IPS-18a (cell line): ENCODE results near the gene ZNF783.

Experiments
- H3K27ac ChIP-seq: one replicate; pipeline ENCODE4 v1.5.1; 2013; ENCODE audit warnings: low read length
- H3K27me3 ChIP-seq: one replicate; pipeline ENCODE4 v1.6.1; 2013; ENCODE audit warnings: mild to moderate bottlenecking, low read length; ENCODE audit not compliant: control insufficient read depth, insufficient read depth
- H3K36me3 ChIP-seq: one replicate; pipeline ENCODE4 v1.6.1; 2013; ENCODE audit warnings: low read depth, low read length; ENCODE audit not compliant: control insufficient read depth
- H3K4me1 ChIP-seq: one replicate; pipeline ENCODE4 v1.6.1; 2013; ENCODE audit warnings: low read depth, low read length; ENCODE audit not compliant: control insufficient read depth
- H3K4me3 ChIP-seq: one replicate; pipeline ENCODE4 v1.5.1; 2013; ENCODE audit warnings: low read length
- H3K9ac ChIP-seq: one replicate; pipeline ENCODE4 v1.6.1; 2013; ENCODE audit warnings: mild to moderate bottlenecking, low read length, moderate library complexity
- H3K9me3 ChIP-seq: one replicate; pipeline ENCODE4 v1.6.1; 2013; ENCODE audit warnings: low read depth, low read length; ENCODE audit not compliant: control insufficient read depth

Gene ZNF783

DNA sequence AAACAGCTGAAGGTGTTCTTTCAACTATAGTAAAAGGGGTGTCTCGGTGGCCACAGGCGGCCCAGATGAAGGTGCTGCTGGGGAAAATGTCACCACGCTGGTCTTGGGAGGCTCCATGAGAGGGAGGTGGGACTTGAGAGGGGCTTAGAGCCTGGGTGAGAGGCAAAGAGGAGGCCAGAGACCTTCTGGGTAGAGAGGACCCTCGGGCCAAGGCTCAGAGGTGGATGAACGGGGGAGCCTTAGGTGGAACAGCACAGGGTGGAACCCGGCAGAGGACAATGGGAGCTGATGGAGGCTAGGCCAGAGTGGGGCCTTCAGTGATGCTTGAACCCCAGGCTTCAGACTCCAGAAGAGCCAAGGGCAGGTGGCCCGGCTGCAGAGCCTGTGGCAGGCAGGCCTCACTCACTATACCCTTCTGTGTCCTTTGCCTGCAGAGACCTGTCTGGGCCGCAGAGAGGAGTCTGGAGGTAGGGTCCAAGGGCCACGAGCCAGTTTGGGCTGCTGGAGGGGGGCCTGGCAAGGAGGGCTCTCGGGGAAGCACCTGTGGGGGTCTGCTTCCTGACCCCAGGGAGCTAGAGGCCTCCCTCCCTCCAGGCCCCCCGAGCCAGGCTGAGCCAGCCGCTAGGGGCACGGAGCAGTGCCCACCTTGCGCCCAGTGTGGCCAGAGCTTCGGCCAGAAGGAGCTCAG is 32.1 kb downstream of the ZNF783 start:
- Histone ChIP-seq H3K27ac (no peak overlapping the region), H3K4me3 (no peak overlapping the region), H3K4me1 (no peaks in the 10 kb centered on the region), H3K27me3 (no peaks in the 10 kb centered on the region), H3K9me3 (no peaks in the 10 kb centered on the region), H3K9ac (no peak overlapping the region), H3K36me3 (no peaks in the 10 kb centered on the region)

DNA sequence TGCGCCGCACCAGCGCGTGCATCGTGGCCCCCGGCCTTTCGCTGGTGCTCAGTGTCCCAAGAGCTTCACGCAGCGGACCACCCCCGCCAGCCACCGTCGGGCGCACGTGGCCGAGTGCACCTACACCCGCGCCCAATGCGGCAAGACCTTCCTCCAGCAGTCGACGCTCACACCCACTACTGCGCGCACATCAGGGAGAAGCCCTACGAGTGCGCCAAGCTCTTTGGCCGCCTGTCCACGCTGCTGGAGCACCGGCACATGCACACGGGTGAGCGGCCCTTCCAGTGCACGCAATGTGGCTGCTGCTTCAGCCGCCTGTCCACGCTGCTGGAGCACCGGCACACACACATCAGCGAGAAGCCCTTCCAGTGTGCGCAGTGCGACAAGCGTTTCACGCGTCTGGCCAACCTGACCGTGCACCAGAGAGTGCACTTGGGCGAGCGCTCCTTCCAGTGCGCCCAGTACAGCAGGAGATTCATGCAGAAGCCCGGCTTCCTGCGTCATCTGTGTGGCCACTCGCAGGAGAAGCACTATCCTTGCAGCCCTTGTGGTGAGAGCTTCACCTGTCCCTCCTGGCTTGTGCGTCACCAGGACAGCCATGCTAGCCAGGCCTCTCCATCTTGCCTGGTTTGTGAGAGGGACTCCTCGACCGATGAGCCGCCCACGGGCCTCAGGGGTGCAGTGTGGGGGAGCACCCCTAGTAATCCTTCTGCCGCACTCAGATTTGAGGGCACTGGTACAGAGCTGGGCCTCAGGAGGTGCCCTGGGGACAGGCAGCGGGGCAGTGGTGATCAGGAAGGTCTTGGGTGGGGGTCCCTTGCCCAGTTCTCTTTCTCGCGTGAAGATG is 32.9 kb downstream of the ZNF783 start:
- Histone ChIP-seq H3K9me3 (no peaks in the 10 kb centered on the region), H3K36me3 (no peaks in the 10 kb centered on the region), H3K9ac (no peak overlapping the region), H3K27ac (no peak overlapping the region), H3K4me1 (no peaks in the 10 kb centered on the region), H3K4me3 (no peak overlapping the region), H3K27me3 (no peaks in the 10 kb centered on the region)

DNA sequence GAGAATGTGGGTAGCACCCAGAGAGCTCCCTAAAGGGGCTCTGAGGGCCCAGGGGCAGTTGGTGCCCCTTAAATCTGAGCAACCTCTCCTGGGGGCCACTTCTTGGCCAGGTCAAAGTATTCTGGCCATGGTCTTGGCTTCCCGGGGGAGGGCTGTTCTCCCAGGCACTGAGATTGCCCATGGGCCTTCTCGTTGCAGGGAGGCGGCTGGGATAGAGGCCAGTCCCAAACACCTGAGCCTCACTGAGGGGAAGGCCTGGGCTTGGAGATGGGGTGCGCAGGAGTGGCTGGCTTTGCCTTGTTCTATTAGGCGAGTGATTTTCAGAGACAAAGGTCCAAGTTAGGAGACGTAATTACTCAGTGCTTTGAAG is 33.5 kb downstream of the ZNF783 start:
- Histone ChIP-seq H3K9me3 (no peaks in the 10 kb centered on the region), H3K4me3 (no peak overlapping the region), H3K27me3 (no peaks in the 10 kb centered on the region), H3K36me3 (no peaks in the 10 kb centered on the region), H3K27ac (no peak overlapping the region), H3K9ac (no peak overlapping the region), H3K4me1 (no peaks in the 10 kb centered on the region)

DNA sequence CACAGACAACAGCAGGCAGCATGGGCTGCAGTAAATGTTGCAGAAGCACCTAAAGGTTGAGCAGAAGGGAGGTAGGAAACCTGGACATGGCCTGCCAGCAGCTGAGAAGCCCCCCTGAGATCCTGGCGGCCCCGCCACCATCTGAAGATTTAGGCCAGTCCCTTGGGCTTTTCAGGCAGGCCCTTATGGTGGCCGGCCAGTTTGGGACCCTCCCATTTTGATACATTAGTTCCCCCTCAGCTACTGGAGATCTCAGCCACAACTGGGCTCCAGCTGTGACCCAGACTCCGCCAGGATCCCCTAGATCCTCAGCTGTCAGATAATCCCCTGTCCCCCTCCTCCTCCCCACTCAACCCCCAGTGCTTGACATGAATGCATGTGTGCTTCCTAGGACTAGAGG is 34.4 kb downstream of the ZNF783 start:
- no peak overlapping the region for H3K9ac ChIP-seq
- no peaks in the 10 kb centered on the region for H3K4me1 ChIP-seq
- no peak overlapping the region for H3K27ac ChIP-seq
- H3K27me3 ChIP-seq, result no peaks in the 10 kb centered on the region
- H3K9me3 ChIP-seq, result no peaks in the 10 kb centered on the region
- H3K4me3 ChIP-seq, result no peak overlapping the region
- no peaks in the 10 kb centered on the region for H3K36me3 ChIP-seq

DNA sequence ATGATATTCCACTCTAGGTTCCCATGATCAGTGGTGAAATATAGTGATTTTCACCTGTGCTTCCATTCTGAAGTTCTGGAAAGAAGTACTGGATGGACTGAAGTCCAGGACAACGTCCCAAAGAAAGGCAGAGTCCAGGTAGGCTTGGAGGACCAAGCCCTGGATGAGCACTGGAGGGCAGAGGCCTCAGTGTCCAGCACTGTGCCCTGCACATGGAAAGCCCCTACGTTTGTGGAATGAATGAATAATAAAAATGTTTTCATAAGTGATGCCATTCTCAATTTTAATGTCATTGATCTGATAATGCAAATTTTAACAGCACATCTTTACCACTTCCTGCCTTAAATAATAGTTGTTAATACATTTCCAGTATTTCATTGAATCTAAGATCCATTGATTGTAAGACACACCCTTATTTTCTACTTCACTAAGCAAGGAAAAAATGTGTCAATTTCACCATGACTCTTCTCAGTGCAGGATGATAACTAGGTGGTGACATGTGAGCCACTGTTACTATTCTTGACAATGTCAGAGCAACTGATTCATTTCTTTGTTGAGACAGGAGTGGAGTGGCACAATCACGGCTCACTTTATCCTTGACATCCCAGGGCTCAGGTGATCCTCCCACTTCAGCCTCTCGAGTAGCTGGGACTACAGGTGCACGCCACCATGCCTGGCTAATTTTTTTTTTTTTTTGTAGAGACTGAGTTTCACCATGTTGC is 35.2 kb downstream of the ZNF783 start:
- Histone ChIP-seq H3K36me3 (no peaks in the 10 kb centered on the region), H3K4me1 (no peaks in the 10 kb centered on the region), H3K9me3 (no peaks in the 10 kb centered on the region), H3K9ac (no peak overlapping the region), H3K27ac (no peak overlapping the region), H3K27me3 (no peaks in the 10 kb centered on the region), H3K4me3 (no peak overlapping the region)

DNA sequence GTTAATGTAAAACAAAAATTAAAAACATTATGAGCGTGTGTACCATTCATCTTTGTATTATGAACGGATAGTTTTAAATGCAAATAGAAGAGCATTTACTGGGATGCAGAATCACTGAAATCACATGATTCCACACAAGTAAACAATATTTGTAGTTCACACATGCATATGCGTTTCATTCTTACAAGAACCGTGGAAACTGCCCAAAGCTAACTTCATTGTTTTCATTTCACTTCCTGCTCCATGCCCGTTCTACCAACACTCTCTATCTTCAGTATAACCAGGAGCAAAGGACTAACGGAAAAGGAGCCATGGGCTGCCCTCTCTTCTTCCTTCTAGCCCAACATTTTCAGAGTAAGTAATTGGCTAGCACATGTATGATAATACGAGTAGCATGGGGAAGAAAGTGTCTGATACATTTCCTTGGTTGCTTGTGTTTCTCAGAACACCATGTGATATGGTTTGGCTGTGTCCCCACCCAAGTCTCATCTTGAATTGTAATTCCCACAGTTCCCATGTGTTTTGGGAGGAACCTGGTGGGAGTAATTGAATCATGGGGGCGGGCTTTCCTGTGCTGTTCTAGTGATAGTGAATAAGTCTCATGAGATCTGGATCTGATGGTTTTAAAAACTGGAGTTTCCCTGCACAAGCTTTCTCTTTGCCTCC is 38.8 kb downstream of the ZNF783 start:
- no peaks in the 10 kb centered on the region for H3K4me1 ChIP-seq
- no peak overlapping the region for H3K9ac ChIP-seq
- H3K9me3 ChIP-seq, result no peaks in the 10 kb centered on the region
- H3K27ac ChIP-seq, result no peak overlapping the region
- no peaks in the 10 kb centered on the region for H3K27me3 ChIP-seq
- H3K36me3 ChIP-seq, result no peaks in the 10 kb centered on the region
- no peak overlapping the region for H3K4me3 ChIP-seq

DNA sequence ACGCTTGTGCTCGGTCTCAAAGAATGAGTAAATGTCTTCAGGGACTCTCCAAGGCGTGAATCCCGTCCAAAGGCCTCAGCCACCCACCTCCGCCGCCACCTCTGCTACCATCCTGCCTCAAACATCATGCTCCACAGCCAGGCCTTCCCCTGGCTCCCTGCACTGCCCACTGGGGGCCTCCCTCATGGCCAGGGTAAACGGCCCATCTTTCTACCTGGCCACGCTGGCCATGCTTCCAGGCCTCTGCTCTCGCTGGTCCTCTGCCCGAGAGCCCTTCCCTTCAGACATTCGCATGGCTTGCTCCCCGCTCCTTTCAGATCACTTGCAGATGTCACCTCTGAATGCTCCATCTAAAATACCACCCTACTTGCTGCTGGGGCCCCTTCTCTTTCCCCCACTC is 40.2 kb downstream of the ZNF783 start:
- Histone ChIP-seq H3K9ac (no peak overlapping the region), H3K27ac (no peak overlapping the region), H3K4me1 (no peaks in the 10 kb centered on the region), H3K9me3 (no peaks in the 10 kb centered on the region), H3K4me3 (no peak overlapping the region), H3K27me3 (no peaks in the 10 kb centered on the region), H3K36me3 (no peaks in the 10 kb centered on the region)

DNA sequence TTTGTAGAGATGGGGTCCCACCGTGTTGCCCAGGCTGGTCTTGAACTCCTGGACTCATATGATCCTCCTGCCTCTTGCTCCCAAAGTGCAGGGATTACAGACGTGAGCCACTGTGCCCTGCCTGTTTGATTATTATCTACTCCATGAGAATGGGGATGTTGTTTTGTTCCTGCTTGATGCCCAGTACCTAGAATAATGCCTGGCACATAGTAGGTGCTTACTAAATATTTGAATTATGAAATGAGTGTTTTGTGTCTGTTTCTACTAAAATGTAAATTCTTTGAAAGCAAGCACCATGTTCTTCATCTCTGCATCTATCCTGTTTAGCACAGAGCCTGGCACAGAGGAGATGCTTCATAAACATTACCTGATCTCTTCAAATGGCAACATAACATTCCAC is 40.9 kb downstream of the ZNF783 start:
- no peaks in the 10 kb centered on the region for H3K36me3 ChIP-seq
- no peaks in the 10 kb centered on the region for H3K27me3 ChIP-seq
- no peak overlapping the region for H3K4me3 ChIP-seq
- H3K27ac ChIP-seq, result no peak overlapping the region
- no peaks in the 10 kb centered on the region for H3K4me1 ChIP-seq
- H3K9ac ChIP-seq, result no peak overlapping the region
- no peaks in the 10 kb centered on the region for H3K9me3 ChIP-seq

DNA sequence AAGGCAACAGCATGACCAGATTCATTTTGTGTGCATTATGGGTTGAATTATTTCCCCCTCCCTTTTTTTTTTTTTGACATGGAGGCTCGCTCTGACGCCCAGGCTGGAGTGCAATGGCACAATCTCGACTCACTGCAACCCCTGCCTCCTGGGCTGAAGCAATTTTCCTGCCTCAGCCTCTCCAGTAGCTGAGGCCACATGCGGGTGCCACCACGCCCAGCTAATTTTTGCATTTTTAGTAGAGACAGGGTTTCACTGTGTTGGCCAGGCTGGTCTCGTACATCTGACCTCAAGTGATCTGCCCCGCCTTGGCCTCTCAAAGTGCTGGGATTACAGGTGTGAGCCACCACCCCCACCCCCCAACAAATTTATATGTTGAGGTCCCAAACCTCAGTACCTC is 42.0 kb downstream of the ZNF783 start:
- H3K4me3 ChIP-seq, result no peak overlapping the region
- H3K9me3 ChIP-seq, result no peaks in the 10 kb centered on the region
- no peaks in the 10 kb centered on the region for H3K4me1 ChIP-seq
- no peak overlapping the region for H3K9ac ChIP-seq
- no peak overlapping the region for H3K27ac ChIP-seq
- H3K36me3 ChIP-seq, result no peaks in the 10 kb centered on the region
- no peaks in the 10 kb centered on the region for H3K27me3 ChIP-seq

DNA sequence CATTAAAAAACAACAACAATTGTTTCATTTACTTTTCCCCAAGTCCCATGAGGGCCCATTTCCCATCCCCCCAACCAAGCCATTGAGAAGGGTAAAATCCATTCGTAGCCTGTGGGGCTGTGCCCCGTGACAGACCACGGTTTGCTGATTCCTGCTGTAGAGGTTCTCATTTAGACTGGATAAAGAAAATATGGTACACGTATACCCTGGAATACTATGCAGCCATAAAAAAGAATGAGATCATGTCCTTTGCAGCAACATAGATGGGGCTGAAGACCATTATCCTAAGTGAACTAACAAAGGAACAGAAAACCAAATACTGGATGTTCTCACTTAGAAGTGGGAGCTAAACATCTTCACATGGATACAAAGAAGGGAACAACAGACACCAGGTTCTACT is 44.9 kb downstream of the ZNF783 start:
- H3K36me3 ChIP-seq, result no peaks in the 10 kb centered on the region
- no peaks in the 10 kb centered on the region for H3K9me3 ChIP-seq
- H3K27me3 ChIP-seq, result no peaks in the 10 kb centered on the region
- H3K27ac ChIP-seq, result no peak overlapping the region
- no peaks in the 10 kb centered on the region for H3K4me1 ChIP-seq
- H3K4me3 ChIP-seq, result no peak overlapping the region
- H3K9ac ChIP-seq, result no peak overlapping the region

DNA sequence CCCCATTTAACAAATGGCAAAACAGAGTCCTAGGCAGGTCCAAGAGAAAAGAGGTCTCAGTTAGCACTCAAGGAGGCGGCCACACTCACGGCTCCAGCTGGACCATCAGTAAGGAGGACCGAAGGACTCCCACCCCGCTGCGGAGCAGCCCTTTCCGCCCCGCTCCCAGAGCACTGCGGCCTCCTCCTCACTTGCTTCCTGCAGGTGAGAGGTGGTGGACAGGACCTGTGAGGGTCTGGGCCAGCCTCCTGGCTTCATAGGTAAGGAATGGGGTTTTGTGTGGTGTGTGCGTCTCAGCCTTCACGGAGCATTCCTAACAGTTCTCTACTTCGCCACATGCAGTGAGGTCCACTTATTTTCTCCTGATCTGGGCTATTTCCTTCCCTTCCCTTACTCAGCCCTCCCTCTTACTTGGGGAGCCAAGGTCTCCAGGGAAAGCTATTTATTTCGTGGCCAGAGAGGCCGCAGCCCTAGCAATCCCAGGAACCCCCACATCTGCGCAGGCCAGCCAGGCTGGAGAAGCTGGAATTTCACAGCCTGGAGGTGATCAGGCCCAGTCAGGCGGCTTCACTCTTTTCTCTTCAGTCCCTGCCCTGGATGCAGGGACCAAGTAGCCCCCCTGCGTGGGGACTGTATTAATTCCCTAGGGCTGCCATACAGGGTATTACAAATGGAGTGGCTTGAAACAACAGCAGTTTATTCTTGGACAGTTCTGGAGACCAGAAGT is 45.9 kb downstream of the ZNF783 start:
- Histone ChIP-seq H3K4me1 (no peaks in the 10 kb centered on the region), H3K4me3 (no peak overlapping the region), H3K27ac (no peak overlapping the region), H3K36me3 (no peaks in the 10 kb centered on the region), H3K9ac (no peak overlapping the region), H3K27me3 (no peaks in the 10 kb centered on the region), H3K9me3 (no peaks in the 10 kb centered on the region)
